ENCODE results near the gene CFAP210. TPM values are rescaled to one million over a fixed set of nuclear protein-coding genes. Genes with fewer than 3 reads are reported as not detected.

Gene CFAP210
- total and polyA plus RNA-seq, 10 of the 15 experiments (the other 5 are each of a cell fraction or from before 2014, with no cell fraction given) = not detected

GRCh38 chr2:169716238-169716886, 22.2 kb upstream of the CFAP210 start:
- WGBS (ENCODE audit: insufficient coverage, insufficient replicate concordance, low lambda C conversion rate, missing lambda C conversion rate) = 82% methylated on average over 10 of the region's 12 CpGs
- in situ Hi-C loops (cut with MboI) = no loop called here
- FAIRE-seq (no peak), DNase-seq (ENCODE audit: low read depth, low spot score) (no peak), ATAC-seq (no peak)
- ChIA-PET SMC1A (ENCODE audit: uncharacterized antibody, unreplicated experiment) (no interaction called here), RAD21 (ENCODE audit: unreplicated experiment) (no interaction called here), POLR2A (no interaction called here), CTCF (interaction anchor here (0.7 to 1.0 kb wide), 2 partner anchors 13 to 81 kb away, joined by 3 to 4 read pairs; no protein-coding TSS in a partner anchor)
- Histone ChIP-seq H3K27me3 (replicated peaks in 1 of 2; ENCODE audit: control insufficient read depth in 2 of 2, insufficient read depth in 2 of 2, low read length in 1 of 2) (no peaks in the 10 kb centered on the region), H3K4me3 (no peak overlapping the region), H3K9me3 (replicated peaks; ENCODE audit: control insufficient read depth, insufficient read depth, low read length) (no peaks in the 10 kb centered on the region), H3K36me3 (ENCODE audit: control insufficient read depth in 2 of 2, insufficient read depth in 2 of 2, low read length in 1 of 2) (no peaks in the 10 kb centered on the region), H3K4me1 (ENCODE audit: control insufficient read depth, insufficient read depth, low read length) (no peaks in the 10 kb centered on the region; the same call in 1 of the 2 replicates), H3K4me2 (ENCODE audit: control insufficient read depth, insufficient read depth) (no peak overlapping the region), H4K20me1 (ENCODE audit: control insufficient read depth, insufficient read depth) (no peaks in the 10 kb centered on the region), H3K27ac (ENCODE audit: control insufficient read depth, insufficient read depth) (no peak overlapping the region), H2AFZ (ENCODE audit: control insufficient read depth, low read depth, low read length) (no peak overlapping the region), H3K79me2 (ENCODE audit: control insufficient read depth, insufficient read depth, low read length) (no peaks in the 10 kb centered on the region), H3K9ac (ENCODE audit: control insufficient read depth, insufficient read depth, low read length) (no peak overlapping the region)
- TF ChIP-seq STAT1 (conservative IDR thresholded peaks at IDR 0.05) = no peak
- TF ChIP-seq SMAD1 (IDR thresholded peaks at IDR 0.05; ENCODE audit: low read depth, partially characterized antibody) = no peak
- TF ChIP-seq POLR2AphosphoS2 (IDR thresholded peaks at IDR 0.05; ENCODE audit: low read depth, low read length) = no peak
- no peak for TF ChIP-seq MLLT1 (IDR thresholded peaks at IDR 0.05)
- TF ChIP-seq GABPA (IDR thresholded peaks at IDR 0.05; ENCODE audit: low read depth) = no peak
- no peak for TF ChIP-seq MEF2B (IDR thresholded peaks at IDR 0.05; ENCODE audit: partially characterized antibody, poor library complexity, severe bottlenecking)
- no peak for TF ChIP-seq BCL3 (IDR thresholded peaks at IDR 0.05; ENCODE audit: borderline replicate concordance, insufficient read depth, low read depth, low read length, poor library complexity, severe bottlenecking)
- TF ChIP-seq, protein P1, sequence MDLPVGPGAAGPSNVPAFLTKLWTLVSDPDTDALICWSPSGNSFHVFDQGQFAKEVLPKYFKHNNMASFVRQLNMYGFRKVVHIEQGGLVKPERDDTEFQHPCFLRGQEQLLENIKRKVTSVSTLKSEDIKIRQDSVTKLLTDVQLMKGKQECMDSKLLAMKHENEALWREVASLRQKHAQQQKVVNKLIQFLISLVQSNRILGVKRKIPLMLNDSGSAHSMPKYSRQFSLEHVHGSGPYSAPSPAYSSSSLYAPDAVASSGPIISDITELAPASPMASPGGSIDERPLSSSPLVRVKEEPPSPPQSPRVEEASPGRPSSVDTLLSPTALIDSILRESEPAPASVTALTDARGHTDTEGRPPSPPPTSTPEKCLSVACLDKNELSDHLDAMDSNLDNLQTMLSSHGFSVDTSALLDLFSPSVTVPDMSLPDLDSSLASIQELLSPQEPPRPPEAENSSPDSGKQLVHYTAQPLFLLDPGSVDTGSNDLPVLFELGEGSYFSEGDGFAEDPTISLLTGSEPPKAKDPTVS (IDR thresholded peaks at IDR 0.05; ENCODE audit: low read depth, low read length) = no peak
- TF ChIP-seq CTCF (IDR thresholded peaks at IDR 0.05 in 2 of 3, conservative IDR thresholded peaks at IDR 0.05 in 1 of 3; ENCODE audit: control insufficient read depth in 2 of 3, extremely low read depth in 1 of 3, insufficient read depth in 1 of 3, low read depth in 3 of 3, low read length in 3 of 3) = no peak
- no peak for TF ChIP-seq WRNIP1 (IDR thresholded peaks at IDR 0.05; ENCODE audit: borderline replicate concordance, low read depth, low read length)
- no peak for TF ChIP-seq SPI1 (IDR thresholded peaks at IDR 0.05; ENCODE audit: borderline replicate concordance, insufficient read depth, low read depth, low read length)
- no peak for TF ChIP-seq ZNF217 (IDR thresholded peaks at IDR 0.05)
- TF ChIP-seq RELA (IDR thresholded peaks at IDR 0.05; ENCODE audit: borderline replicate concordance, partially characterized antibody) = no peak
- intact Hi-C loops (cut with micrococcal nuclease; ENCODE audit: unreplicated experiment) = no loop called here
- BruUV-seq (replicated peaks) = no TSS peak

All from GM12878 (cell line).